BJ (cell line): ENCODE results near the gene SMIM45.

ENCODE experiments used
- CTCF ChIA-PET: fragments of 350-600 bp; formaldehyde crosslinking; extraction: SDS; loops from one replicate; lab custom pipeline; 2021; ENCODE audit warnings: antibody characterized with exemption, inconsistent platforms; lab: Yijun Ruan, JAX
- POLR2A ChIA-PET: fragments of 300-600 bp; sonication (Branson Sonifier 250); formaldehyde crosslinking; extraction: SDS; loops from one replicate; lab custom pipeline; 2021; ENCODE audit warnings: antibody characterized with exemption; lab: Charles Lee
- DNase-seq: peaks from one replicate; pipeline ENCODE4 v3.0.0-alpha.2; 2011; ENCODE audit warnings: low read depth
- H3K27me3 ChIP-seq: 2 replicates; pipeline ENCODE4 v1.6.0; 2011; ENCODE audit warnings: low read length; ENCODE audit not compliant: control insufficient read depth, insufficient read depth
- H3K36me3 ChIP-seq: 2 replicates; pipeline ENCODE4 v1.5.1; 2011; ENCODE audit warnings: low read length; ENCODE audit not compliant: control insufficient read depth, insufficient read depth
- H3K4me3 ChIP-seq: 2 replicates; pipeline ENCODE4 v1.5.1; 2011; ENCODE audit warnings: low read depth, mild to moderate bottlenecking, control low read depth, low read length
- TF ChIP-seq, protein P1 (sequence below): IDR thresholded peaks from 2 replicates; pipeline ENCODE4 v1.5.1; 2011; ENCODE audit warnings: low read depth, mild to moderate bottlenecking, control low read depth, inconsistent platforms, low read length, moderate library complexity; ENCODE audit not compliant: insufficient read depth

SMIM45 gene

DNA sequence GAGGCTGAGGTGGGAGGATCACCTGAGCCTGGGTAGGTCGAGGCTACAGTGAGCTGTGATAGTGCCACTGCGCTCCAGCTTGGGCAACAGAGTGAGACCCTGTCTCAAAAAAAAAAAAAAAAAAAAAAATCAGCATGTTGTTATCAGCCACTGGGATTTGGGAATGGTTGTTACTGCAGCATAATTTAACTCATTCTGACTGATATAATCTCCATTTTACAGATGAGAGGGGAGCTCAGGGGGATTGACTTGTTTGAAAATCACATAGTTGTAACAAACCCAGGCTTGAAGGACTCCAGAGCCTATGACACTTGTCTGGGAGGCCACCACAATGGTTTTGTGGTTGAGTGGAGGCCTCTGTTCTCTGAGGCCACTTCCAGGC is 14.3 kb downstream of the SMIM45 start:
- no peak for DNase-seq
- no peaks in the 10 kb centered on the region for H3K36me3 ChIP-seq
- CTCF ChIA-PET: interaction anchor here (0.7 to 3.6 kb wide), 12 partner anchors 9 to 507 kb away, joined by 3 to 18 read pairs (median 4); no protein-coding TSS in a partner anchor
- H3K27me3 ChIP-seq: 0 out of 2 replicates have a peak, but pooled peaks cover 1% of the 10 kb centered on the region
- POLR2A ChIA-PET: interaction anchor here (0.6 kb wide), 1 partner anchor 251 kb away, joined by 5 read pairs; no protein-coding TSS in a partner anchor
- TF ChIP-seq, protein P1, sequence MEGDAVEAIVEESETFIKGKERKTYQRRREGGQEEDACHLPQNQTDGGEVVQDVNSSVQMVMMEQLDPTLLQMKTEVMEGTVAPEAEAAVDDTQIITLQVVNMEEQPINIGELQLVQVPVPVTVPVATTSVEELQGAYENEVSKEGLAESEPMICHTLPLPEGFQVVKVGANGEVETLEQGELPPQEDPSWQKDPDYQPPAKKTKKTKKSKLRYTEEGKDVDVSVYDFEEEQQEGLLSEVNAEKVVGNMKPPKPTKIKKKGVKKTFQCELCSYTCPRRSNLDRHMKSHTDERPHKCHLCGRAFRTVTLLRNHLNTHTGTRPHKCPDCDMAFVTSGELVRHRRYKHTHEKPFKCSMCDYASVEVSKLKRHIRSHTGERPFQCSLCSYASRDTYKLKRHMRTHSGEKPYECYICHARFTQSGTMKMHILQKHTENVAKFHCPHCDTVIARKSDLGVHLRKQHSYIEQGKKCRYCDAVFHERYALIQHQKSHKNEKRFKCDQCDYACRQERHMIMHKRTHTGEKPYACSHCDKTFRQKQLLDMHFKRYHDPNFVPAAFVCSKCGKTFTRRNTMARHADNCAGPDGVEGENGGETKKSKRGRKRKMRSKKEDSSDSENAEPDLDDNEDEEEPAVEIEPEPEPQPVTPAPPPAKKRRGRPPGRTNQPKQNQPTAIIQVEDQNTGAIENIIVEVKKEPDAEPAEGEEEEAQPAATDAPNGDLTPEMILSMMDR: no peak
- no peak overlapping the region for H3K4me3 ChIP-seq

DNA sequence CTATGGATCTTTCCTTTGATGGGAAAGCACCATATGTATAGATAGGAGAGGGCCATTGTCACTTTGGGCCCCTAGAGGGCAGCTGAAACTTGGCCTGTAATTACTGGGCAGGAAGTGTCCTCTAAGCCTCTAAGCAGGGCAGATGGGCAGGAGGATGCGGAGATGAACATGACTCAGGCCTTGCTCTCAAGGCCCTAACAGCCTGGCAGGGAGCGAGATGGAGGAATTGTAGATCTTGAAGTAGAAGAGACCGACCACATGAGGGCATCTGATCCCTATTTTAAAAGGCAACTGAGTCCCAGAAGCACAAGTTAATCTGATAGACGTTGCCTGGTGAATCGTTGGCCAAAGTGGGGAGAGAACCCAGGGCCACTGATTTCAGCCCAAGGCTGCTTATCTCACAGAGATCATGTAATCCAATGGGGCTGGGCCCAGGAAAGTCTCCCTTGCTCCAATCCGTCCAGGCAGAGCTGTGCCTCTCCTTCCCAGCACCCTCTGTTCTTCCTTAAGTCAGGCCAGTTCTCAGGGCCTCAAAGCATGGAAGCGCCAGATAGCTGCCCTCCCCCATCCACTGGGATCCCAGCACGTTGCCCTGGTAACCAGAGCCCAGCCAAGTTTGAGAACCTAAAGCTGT is 14.8 kb downstream of the SMIM45 start:
- ChIA-PET CTCF (interaction anchor here (0.7 to 3.6 kb wide), 18 partner anchors 9 to 509 kb away, joined by 3 to 18 read pairs (median 4); no protein-coding TSS in a partner anchor), POLR2A (interaction anchor here (0.6 kb wide), 1 partner anchor 251 kb away, joined by 5 read pairs; no protein-coding TSS in a partner anchor)

DNA sequence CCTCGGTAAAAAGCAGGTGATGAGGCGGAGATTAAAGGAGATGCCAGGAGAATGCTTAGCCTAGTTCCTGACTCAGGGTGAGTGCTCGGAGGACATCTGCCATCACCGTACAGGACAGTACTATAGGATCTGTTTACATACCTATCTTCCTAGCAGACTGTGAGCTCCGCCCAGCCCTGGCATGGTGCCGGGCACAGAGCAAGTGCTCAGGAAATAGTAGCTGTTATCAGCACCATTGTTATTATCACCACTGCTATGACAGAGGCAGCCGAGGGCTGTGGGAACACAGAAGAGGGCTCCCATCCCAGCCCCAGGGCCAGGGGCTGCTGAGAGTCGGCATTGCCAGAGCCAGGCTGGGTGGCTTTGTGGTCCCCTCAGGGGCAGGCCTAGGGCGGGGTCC is 16.7 kb downstream of the SMIM45 start:
- ChIA-PET CTCF (interaction anchor here (0.7 to 3.6 kb wide), 5 partner anchors 8 to 504 kb away, joined by 3 to 18 read pairs (median 3); no protein-coding TSS in a partner anchor), POLR2A (no interaction called here)
- Histone ChIP-seq H3K27me3 (peaks cover 7% of the 10 kb centered on the region; the same call in 1 of the 2 replicates), H3K36me3 (no peaks in the 10 kb centered on the region), H3K4me3 (no peak overlapping the region)
- no peak for DNase-seq
- TF ChIP-seq, protein P1: no peak

More for the DNA sequence above, 14.8 kb downstream of the SMIM45 start:
- Histone ChIP-seq H3K27me3 (0 out of 2 replicates have a peak, but pooled peaks cover 1% of the 10 kb centered on the region), H3K36me3 (no peaks in the 10 kb centered on the region), H3K4me3 (no peak overlapping the region)
- TF ChIP-seq, protein P1: peak; percentile 53
- peak; percentile 56 for DNase-seq

DNA sequence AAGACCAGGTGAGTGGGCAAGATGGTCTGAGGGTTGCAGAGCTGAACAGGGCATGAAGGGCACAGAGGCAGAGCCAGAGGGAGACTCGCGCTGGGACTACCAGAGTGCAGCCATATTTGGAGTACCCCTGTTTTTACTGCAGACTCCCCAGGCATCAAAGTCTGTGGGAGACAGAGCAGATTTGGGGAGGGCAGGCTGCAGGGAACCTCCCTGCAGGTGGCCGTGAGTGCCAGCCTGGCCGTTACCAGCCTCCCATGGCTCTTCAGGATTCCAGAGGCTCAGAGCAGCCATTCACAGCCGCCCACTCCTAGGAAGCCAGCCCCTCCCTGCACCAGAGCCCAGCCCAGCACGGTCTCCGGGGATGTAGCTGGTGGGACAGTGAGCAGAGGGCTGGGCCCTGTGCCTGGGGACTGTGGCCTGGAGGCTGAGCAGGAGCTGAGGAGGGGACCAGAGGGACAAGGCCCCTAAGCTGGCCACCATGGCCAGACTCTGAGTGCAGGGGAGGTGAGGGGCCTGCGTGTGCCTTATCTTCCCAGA is 17.2 kb downstream of the SMIM45 start, which contains the start of gene SEPTIN3:
TSS of gene SEPTIN3 (plus strand) at position 334 of the 537 bp plus-strand sequence. CDS start 2,050 bp downstream, outside the sequence.
- Histone ChIP-seq H3K36me3 (no peaks in the 10 kb centered on the region), H3K27me3 (peaks cover 7% of the 10 kb centered on the region; the same call in 1 of the 2 replicates), H3K4me3 (no peak within 1 kb of the TSS)
- DNase-seq: no peak
- CTCF ChIA-PET: interaction anchor here (0.7 to 3.6 kb wide), 6 partner anchors 8 to 504 kb away, joined by 3 to 18 read pairs (median 3); no protein-coding TSS in a partner anchor
- TF ChIP-seq, protein P1: no peak
- POLR2A ChIA-PET: no interaction called here

DNA sequence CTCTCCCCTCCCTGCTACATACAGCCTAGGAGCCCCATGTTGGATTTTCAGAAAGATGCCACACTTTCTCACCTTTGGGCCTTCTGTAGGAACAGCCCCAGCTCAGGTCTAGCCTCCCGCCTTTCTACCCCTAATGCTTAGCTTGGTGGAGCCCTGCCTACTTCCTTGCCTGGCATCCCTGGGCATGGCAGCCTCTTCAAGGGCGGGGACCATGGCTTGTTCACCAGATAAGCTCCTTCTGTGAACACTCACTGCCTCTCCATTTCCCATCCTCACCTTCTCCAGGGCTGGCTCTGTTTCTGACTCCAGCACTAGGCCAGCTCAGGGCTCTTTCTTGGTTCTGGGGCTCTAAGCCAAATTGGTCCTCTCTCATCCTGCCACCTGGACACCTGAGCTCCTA is 18.7 kb downstream of the SMIM45 start:
- POLR2A ChIA-PET: no interaction called here
- DNase-seq: no peak
- TF ChIP-seq, protein P1: no peak
- Histone ChIP-seq H3K36me3 (no peaks in the 10 kb centered on the region), H3K4me3 (no peak overlapping the region), H3K27me3 (peaks cover 13% of the 10 kb centered on the region)
- CTCF ChIA-PET: interaction anchor here (0.6 to 1.6 kb wide), 2 partner anchors 9 to 133 kb away, joined by 3 to 5 read pairs; no protein-coding TSS in a partner anchor
